HG03558 (cell line): Measurements from ENCODE around the gene ARPC4.
A peak's percentile ranks its signal among the peaks of the same experiment; 100 is the strongest.
"Not testable (repeated sequence)": the region's sequence is repeated elsewhere in the genome, so short reads cannot be mapped to it uniquely, and the experiment has no call there.

Experiments used
- ATAC-seq: cut with Tn5 transposase; IDR thresholded peaks from one replicate; pipeline ENCODE4 v1.9.1; 2021; ENCODE audit warnings: moderate number of reproducible peaks; ENCODE audit not compliant: unreplicated experiment; ENCODE audit errors: extremely low read depth

ARPC4 gene

DNA sequence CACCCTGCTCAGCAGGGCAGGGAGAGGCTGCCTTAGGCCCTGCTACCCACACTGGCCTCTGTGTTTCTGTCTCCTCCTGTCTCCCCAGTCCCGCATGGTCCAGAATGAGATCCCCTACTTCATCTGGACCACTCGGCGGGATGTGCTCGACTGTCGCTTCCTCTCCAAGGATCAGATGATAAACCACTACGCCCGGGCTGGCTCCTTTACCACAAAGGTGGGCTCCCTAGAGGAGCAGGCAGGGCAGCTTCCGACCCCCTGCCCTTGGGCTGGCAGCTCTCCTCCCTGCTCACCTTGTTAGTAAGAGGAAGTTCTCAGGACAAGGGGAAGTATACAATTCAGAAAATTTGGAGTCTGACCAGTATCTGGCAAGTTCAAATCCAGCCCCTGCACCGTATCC, 23.1 kb downstream of the ARPC4 start:
- ATAC-seq, result no peak

DNA sequence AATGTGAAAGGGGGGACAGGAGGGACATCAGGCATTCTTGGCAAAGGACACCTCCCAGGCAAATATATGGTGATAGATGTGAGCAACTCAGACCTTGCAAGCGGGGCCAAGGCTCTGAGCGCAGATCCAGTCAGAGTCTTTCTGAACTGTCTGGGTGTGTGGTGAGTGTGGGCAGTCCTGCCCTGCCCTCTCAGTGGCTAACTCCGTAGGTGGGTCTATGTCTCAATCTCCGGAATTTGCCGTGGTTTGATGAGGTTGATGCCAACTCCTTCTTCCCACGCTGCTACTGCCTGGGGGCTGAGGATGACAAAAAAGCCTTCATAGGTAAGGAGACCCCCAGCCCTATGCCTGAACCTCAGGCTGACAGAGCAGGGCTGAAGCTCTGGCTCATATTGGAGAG, 24.6 kb downstream of the ARPC4 start:
- no peak for ATAC-seq

DNA sequence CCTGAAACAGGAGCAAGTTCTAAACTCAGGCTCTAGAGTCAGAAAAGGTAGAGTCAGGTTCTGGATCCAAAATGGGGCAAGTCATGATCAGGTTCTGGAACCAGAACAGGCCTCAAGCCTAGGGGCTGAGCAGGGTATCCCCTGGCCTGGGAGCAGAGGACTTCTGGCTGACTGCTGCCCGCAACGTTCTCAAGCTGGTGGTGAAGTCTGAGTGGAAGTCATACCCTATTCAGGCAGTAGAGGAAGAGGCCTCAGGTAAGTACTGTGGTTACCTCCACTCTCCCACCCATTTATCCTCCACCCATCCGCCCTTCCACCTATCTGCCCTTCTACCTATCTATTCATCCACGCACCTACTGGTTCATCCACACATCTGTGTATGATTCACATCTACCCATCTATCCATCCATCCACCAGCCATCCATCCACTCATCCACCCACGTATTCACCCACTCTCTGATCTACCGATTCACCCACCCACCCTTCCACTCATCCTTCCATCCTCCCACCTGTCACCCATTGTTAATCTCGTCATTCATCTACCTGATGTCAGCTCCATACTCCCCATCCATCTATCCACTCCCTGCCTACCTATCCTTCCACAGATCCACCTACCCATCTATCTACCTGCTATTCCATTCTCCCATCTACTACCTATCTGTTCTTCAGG, 25.9 kb downstream of the ARPC4 start:
- no peak for ATAC-seq

DNA sequence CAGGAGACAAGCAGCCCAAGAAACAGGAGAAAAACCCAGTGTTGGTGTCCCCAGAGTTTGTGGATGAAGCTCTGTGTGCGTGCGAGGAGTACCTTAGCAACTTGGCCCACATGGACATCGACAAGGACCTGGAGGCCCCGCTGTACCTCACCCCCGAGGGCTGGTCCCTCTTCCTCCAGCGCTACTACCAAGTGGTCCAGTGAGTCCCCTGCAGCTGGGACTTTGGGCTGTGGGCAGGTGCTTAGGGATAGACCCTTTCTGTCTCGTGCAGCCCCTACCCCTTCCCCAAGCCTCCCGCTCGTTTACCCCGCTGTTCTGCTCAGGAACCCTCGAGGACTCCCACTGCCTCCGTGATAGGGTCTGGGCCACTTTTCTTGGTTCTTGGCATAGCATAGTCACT, 27.7 kb downstream of the ARPC4 start:
- ATAC-seq, result no peak

DNA sequence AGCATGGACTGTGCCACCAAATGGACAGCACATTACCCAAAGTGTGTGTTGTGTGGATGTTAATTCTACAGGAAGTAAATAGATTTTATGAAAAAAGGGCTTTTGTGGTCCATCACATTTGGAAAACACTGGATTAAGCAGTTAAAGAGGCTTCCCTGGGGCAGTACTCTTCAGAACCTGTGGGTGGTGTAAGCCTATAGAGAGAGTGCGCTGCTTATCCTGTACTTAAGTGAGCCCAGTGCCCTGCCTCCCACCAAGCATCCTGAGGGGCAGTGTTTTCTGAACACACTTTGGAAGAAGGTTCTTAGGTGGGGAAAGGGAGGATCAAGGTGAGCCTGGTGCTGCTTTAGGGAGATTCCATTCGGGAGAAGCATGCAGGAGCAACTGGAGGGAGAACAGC, 28.1 kb downstream of the ARPC4 start:
- no peak for ATAC-seq

DNA sequence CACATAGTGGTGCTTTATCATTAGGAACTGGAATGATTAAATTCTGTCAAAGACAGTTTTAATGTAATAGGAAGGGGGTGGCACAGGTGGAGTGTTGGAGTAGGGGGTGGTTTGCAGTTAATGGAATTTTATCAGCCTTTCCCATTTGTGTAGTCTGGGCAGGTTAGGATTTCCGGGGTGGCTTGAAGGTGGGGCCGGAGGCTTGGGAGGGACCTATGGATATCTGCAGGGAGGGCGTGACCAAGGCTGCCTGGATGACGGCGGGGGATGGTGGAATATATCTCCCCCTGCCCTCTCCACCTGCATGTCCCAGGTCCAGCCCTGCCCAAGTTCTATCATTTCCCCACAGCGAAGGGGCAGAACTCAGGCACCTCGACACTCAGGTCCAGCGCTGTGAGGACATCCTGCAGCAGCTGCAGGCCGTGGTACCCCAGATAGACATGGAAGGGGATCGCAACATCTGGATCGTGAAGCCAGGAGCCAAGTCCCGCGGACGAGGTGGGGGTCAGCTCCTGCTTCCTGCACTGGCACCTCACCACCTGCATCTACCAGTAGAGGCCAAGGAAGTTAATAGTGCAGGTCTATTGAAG, 32.7 kb downstream of the ARPC4 start:
- ATAC-seq, result no peak

DNA sequence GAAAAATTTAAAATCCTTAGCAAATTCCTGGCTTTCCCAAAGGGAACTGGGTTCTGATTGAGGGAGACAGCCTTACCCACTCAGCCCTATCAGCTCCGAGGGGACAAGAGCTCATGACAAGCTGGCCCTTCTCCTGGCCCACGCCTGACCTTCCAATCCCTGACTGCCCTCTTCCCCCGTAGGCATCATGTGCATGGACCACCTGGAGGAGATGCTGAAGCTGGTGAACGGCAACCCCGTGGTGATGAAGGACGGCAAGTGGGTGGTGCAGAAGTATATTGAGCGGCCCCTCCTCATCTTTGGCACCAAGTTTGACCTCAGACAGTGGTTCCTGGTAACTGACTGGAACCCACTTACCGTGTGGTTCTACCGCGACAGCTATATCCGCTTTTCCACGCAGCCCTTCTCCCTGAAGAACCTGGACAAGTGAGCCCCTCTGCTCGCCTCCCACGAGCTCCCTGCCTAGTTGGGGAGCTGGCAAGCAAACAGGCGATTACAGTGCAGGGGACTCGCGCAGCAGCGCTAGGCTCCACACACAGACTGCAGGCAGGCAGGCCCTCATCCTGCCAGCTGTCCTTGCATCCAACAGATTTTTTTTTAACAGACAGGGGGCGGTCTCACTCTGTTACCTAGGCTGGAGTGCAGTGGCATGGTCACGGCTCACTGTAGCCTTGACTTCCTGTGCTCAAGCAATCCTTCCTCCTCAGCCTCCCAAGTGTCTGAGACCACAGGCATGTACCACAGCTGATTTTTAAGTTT, 34.1 kb downstream of the ARPC4 start:
- no peak for ATAC-seq

DNA sequence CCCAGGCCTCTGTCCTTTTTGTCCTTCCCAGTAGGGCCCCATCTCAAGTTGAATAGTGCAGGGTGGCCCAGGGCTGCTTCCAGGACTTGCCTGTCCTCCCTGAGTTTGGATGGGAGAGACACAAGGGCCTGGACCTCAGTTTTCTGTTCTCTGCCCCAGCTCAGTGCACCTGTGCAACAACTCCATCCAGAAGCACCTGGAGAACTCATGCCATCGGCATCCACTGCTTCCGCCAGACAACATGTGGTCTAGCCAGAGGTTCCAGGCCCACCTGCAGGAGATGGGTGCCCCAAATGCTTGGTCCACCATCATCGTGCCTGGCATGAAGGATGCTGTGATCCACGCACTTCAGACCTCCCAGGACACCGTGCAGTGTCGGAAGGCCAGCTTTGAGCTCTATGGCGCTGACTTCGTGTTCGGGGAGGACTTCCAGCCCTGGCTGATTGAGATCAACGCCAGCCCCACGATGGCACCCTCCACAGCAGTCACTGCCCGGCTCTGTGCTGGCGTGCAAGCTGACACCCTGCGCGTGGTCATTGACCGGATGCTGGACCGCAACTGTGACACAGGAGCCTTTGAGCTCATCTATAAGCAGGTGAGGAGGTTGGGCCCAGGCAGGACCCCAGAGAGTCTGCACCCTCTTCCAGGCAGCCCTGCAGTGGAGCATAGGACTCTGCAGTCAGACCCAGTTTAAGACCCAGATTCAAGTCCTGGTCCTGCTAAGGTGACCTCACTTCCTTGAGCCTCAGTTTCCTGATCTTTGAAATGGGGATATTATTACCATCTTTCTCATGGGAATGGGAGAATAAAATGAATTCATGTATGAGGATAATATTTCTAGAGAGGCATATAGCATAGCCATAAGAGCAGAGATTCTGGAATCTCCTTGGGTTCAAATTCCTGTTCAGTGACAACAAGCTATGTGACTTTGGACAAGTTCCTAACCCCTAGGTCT, 36.2 kb downstream of the ARPC4 start:
- ATAC-seq, result no peak

DNA sequence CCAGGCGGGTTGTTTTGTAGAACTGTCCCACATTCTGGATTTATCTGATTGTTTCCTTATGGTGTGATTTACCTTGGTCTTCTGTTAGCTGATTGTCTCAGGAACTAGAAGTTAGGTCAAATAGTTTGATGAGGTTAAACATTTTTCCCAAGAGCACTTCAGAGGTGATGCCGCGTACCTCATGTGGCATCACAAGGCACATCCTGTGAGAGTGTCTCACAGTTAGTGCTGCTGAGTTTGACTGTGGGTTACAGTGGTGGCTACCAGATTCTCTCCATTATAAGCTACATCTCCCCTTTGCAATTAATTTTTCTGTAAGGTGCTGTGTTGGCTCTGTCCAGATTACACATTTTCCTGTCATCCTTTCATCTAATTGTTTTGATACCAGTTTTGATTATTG, 38.4 kb downstream of the ARPC4 start:
- ATAC-seq, result no peak

DNA sequence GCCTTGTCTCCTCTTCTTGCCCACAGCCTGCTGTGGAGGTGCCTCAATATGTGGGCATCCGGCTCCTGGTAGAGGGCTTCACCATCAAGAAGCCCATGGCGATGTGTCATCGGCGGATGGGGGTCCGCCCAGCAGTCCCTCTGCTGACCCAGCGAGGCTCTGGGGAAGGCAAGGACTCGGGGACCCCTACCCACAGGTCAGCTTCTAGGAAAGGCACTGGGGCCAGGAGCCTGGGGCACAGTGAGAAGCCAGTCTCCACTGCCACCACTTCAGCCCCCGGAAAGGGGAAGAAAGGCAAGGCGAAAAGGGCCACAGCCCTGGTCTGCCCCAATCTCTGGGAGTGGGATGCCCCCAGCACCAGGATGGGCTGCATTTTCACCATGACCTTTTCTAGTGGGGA, 40.2 kb downstream of the ARPC4 start:
- no peak for ATAC-seq

DNA sequence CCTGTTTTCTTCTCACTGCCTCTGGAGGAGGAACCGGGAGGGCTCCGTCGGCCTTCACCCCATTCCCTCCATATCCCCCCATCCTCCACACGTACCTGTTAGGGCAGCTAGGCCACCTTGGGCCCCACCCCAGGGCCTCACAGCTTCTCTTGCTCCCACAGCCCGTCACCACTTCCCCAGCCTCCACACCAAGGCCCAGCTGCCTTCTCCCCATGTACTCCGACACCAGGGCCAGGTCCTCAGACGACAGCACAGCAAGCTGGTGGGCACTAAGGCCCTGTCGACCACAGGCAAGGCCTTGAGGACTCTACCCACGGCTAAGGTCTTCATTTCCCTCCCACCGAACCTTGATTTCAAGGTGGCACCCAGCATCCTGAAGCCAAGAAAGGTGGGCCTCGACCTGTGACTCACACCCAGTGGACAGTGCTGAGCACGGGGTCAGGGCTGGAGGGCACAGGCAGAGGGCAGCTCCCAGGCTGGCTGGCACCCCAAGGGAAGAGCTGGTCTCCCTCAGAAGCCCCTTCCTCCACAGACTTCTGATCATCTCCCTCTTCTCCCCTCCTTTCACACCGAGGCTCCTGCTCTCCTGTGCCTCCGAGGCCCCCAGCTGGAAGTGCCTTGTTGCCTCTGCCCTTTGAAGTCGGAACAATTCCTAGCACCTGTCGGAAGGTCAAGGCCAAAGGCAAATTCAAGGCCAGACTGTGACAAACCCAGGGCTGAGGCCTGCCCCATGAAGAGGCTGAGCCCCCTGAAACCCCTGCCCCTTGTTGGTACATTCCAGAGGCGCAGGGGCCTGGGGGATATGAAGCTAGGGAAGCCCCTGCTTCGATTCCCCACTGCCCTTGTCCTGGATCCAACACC, 41.9 kb downstream of the ARPC4 start:
- no peak for ATAC-seq

DNA sequence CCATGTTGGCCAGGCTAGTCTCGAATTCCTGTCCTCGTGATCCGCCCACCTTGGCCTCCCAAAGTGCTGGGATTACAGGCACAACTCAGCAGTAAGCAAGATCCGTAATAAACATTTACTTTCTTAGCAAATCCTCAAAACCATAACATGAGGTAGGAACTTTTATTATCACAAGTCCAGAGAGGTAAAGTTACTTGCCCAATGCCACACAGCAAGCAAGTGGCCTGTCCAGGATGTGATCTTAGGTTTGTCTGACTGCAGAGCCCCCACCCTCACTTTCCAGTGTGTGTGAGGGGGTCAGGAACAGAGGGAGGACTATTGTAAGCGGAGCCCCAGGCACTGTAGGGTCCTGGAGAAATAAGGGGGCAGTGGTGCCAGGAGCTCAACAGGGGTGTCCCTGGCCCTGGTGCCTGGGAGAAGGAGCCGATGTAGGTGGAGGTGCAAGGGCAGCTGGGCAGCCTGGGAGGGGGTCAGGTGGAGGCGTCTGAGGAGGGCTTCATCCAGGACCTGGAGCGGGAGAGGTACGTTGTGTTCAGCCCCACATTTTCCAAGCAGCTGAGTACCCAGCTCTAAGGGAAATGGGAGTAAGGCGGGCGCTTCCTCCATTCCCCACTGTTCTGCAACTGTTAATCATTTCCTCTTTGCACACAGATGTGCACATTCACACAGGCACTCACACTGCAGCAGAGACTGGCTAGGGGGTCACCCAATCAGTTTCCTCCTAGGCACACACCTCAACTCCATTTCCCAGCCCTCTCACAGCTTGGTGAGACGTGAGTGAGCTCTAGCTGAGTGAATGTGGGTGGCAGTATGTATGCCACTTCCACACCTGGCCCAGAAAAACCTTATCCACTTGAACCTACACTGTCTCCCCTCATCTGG, 45.1 kb downstream of the ARPC4 start:
- ATAC-seq, result no peak

DNA sequence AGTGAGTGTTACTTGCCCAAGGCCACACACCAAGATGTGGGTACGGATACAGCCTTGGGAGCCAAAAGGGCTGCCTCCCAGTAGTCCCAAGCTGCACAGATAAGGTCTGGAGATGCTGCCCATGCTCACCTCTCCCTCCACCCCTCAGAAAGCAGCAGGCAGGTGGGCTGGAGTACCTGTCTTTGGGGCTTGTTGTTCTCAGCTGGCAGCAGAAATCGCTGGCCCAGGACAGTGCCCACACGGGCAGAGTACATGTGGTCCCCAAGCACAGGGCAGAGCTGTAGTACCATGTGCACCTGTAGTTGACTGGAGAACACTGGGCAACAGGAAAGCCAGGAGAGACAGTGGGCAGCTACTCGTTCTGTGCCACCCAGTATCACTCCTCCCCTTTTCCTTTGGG, 46.0 kb downstream of the ARPC4 start:
- no peak for ATAC-seq

DNA sequence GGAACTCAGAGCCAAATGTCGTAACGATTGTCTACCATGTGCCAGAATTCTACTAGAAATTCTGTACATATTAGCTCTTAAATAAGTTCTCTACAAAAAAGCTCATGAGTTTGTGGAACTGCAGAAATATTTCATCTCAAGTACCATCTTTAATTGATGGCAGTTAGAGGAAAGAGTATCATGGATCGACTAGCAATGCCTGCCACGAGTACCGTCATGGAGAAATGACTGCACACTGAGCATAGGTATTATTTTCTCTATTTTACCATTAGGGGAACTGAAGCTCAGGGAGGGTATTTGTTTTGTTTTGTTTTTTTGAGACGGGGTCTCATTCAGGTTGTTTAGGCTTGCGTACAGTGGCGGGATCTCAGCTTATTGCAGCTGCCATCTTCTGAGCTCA, 48.1 kb downstream of the ARPC4 start:
- no peak for ATAC-seq

DNA sequence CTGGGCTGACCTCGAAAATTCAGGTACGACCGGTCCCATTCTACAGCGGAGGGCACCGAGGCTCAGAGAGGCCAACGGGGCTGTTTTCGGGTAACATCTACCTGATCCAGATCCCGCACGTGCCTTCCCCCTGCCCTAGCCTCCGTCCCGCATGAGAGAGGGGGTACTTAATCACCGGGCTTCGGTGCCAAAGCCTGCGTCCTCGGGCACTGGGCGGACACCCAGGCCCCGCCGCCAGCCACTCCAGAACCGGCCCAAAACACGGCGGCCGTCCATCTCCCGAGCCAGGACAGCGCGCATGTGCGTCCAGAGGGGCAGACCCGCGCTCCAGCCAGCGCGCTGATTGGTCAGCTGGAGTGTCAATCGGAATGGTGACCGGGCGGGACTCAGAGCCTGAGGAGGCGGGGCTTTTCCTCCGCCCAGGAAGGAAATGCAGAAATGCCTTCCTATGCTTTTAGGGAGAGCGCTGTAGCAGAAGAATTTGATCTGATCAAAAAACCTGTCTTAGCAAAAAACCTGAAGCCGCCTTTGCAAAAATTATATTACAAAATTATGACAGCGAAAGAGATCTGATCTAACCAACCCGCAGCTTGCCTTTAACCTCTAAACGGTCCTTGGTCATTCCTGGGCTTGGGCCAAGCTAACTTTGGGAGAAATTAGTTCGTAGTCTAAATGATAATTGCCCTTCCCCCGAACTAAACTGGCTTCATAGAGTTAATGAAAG, 51.0 kb downstream of the ARPC4 start, which contains the start of gene RPUSD3:
Gene RPUSD3 (minus strand): TSS at position 294 of the 724 bp plus-strand sequence. CDS start 18 bp downstream, at position 276.
- ATAC-seq, result peak; percentile 96

DNA sequence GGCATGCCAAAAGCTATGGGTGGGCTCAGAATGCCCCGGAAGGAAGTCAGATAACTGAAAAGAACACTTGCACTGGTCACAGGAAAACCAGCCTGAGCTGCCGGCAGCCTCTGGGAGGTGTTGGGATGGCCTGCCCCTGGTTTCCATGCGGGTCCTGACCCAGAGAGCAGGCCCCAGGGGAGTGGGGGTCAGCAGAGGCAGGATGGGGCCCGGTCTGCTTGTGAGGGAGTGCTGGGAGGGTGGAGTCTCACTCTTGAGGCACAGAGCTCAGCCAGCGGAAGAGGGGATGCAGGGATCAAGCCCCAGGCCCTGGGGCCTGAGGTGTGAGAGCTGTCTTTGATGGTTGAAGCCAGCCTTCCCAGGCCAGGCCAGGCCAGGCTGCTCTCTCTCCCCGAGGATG, 53.3 kb downstream of the ARPC4 start:
- ATAC-seq, result no peak

DNA sequence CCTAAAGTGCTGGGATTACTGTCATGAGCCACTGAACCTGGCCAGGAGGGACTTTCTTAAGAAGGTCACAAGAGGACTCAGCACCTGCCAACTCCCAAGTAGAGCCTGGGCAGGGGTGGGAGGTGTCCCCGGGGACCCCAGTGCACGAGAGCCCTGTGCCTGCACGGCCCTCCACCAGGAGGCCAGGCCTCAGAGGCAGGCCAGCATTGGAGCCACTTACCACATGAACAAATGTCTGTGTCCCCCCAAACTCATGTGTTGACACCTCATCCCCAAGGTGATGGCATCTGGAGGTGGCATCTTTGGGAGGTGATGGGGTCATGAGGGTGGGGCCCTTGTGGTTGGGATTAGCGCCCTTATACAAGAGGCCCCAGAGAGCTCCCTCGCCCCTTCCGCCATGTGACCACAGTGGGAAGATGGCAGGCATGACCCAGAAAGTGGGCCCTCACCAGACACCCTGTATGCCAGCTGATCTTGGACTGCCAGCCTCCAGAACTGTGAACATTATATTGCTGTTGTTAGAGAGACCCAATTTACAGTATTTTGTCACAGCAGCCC, 54.1 kb downstream of the ARPC4 start:
- ATAC-seq, result no peak

DNA sequence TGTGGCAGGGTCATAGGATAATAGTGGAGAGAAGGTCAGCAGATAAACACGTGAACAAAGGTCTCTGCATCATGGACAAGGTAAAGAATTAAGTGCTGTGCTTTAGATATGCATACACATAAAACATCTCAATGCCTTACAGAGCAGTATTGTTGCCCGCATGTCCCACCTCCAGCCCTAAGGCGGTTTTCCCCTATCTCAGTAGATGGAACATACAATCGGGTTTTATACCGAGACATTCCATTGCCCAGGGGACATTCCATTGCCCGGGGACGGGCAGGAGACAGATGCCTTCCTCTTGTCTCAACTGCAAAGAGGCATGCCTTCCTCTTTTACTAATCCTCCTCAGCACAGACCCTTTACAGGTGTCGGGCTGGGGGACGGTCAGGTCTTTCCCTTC, 55.0 kb downstream of the ARPC4 start:
- not testable (repeated sequence) for ATAC-seq
